GM12872 (cell line): ENCODE measurements around the gene MOB3A.

Source experiments
- CTCF ChIP-seq: IDR thresholded peaks from 3 replicates; pipeline ENCODE4 v1.5.1; 2011; ENCODE audit warnings: low read depth, mild to moderate bottlenecking, low read length, moderate library complexity; ENCODE audit not compliant: insufficient read depth

MOB3A gene

GRCh38 chr19:2059422-2060201 is 36.5 kb downstream of the MOB3A start:
- TF ChIP-seq CTCF = no peak

- no peak for TF ChIP-seq CTCF
Observed at GRCh38 chr19:2058570-2059421, 37.3 kb downstream of the MOB3A start.

- TF ChIP-seq CTCF = no peak
Observed at GRCh38 chr19:2057484-2058469, 38.3 kb downstream of the MOB3A start.

- TF ChIP-seq CTCF = no peak
Observed at GRCh38 chr19:2056837-2057192, 39.3 kb downstream of the MOB3A start.

GRCh38 chr19:2055931-2056836 is 39.9 kb downstream of the MOB3A start:
- TF ChIP-seq CTCF = peak; percentile 25; the same call in 1 of the 3 replicates

- no peak for TF ChIP-seq CTCF
Observed at GRCh38 chr19:2054763-2055162, 41.4 kb downstream of the MOB3A start.
